Osteoblast (primary cell): ENCODE measurements around the gene NEK3. TPM values are rescaled to one million over a fixed set of nuclear protein-coding genes. Genes with fewer than 3 reads are reported as not detected.

ENCODE experiments used
- DNase-seq: peaks from one replicate; pipeline ENCODE4 v3.0.0; 2011; ENCODE audit warnings: low spot score, mixed read lengths; ENCODE audit not compliant: insufficient read length; ENCODE audit errors: missing footprints
- H2AFZ ChIP-seq: 2 replicates; pipeline ENCODE4 v1.6.0; 2011; ENCODE audit warnings: mild to moderate bottlenecking, low read length
- H3K27ac ChIP-seq: 2 replicates; pipeline ENCODE4 v1.5.1; 2011; ENCODE audit warnings: mild to moderate bottlenecking, low read depth, low read length, moderate library complexity
- H3K27me3 ChIP-seq: 2 replicates; pipeline ENCODE4 v1.6.0; 2012; ENCODE audit warnings: mild to moderate bottlenecking, control low read depth, inconsistent platforms, low read length, moderate library complexity; ENCODE audit not compliant: insufficient read depth
- H3K36me3 ChIP-seq: 2 replicates; pipeline ENCODE4 v1.5.1; 2011; ENCODE audit warnings: mild to moderate bottlenecking, low read length, control low read depth, moderate library complexity; ENCODE audit not compliant: insufficient read depth
- H3K4me1 ChIP-seq: 2 replicates; pipeline ENCODE4 v1.5.1; 2011; ENCODE audit warnings: mild to moderate bottlenecking, low read length, control low read depth, moderate library complexity; ENCODE audit not compliant: insufficient read depth
- H3K4me2 ChIP-seq: 2 replicates; pipeline ENCODE4 v1.6.0; 2011; ENCODE audit warnings: mild to moderate bottlenecking, low read length; ENCODE audit not compliant: insufficient read depth
- H3K4me3 ChIP-seq: fragments of 200-600 bp; sonication (generic); 3 replicates; pipeline ENCODE4 v1.5.1; 2012; ENCODE audit warnings: mild to moderate bottlenecking, low read length, inconsistent platforms; ENCODE audit not compliant: insufficient read depth
- H3K79me2 ChIP-seq: 2 replicates; pipeline ENCODE4 v1.6.0; 2012; ENCODE audit warnings: mild to moderate bottlenecking, low read length, control low read depth, inconsistent platforms; ENCODE audit not compliant: insufficient read depth
- H3K9me3 ChIP-seq: 2 replicates; pipeline ENCODE4 v1.5.1; 2011; ENCODE audit warnings: low read depth, low read length, control low read depth
- H4K20me1 ChIP-seq: 2 replicates; pipeline ENCODE4 v1.6.0; 2012; ENCODE audit warnings: mild to moderate bottlenecking, low read length, control low read depth; ENCODE audit not compliant: insufficient read depth
- CTCF ChIP-seq: IDR thresholded peaks from 2 replicates; pipeline ENCODE4 v1.5.1; 2011; ENCODE audit warnings: mild to moderate bottlenecking, low read depth, low read length, moderate library complexity; ENCODE audit errors: extremely low read depth
- total RNA-seq: library from RNA; depleted of rRNA; stranded (reverse); fragments of >200 nt; gene quantifications from 2 replicates; pipeline ENCODE4 v1.2.3, GENCODE V29; 2012

The NEK3 gene
- total RNA-seq, 1 donor = 8.0 TPM

GRCh38 chr13:52118095-52118494, 41.3 kb downstream of the NEK3 start:
- no peaks in the 10 kb centered on the region for H4K20me1 ChIP-seq
- no peaks in the 10 kb centered on the region for H3K36me3 ChIP-seq
- H3K4me2 ChIP-seq = no peak overlapping the region
- TF ChIP-seq CTCF = no peak
- no peak for DNase-seq
- H2AFZ ChIP-seq = no peak overlapping the region
- H3K27ac ChIP-seq = no peak overlapping the region
- H3K4me3 ChIP-seq = no peak overlapping the region
- no peaks in the 10 kb centered on the region for H3K9me3 ChIP-seq
- no peaks in the 10 kb centered on the region for H3K4me1 ChIP-seq
- H3K27me3 ChIP-seq = peaks cover 7% of the 10 kb centered on the region
- H3K79me2 ChIP-seq = no peaks in the 10 kb centered on the region

DNA sequence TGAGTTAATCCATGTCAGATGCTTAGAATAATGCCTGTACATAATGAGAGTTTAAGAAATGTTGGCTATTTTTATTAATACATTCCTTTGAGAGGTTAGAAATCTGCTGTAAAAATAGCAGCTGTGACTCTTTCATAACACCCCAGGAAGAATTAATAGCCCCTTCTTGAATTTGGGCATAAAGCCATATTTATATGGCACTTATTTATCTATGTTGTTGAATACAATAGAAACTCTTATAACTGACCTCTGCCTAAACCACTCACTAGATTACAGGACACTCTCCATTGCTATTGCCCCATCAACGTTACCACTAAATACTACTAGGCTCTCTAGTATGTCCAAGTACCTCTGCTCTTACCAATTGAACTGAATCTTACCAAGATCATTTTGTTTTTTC, 46.8 kb downstream of the NEK3 start:
- no peak for TF ChIP-seq CTCF
- no peak overlapping the region for H3K4me2 ChIP-seq
- no peaks in the 10 kb centered on the region for H4K20me1 ChIP-seq
- no peak for DNase-seq
- H3K27ac ChIP-seq = no peak overlapping the region
- H3K4me3 ChIP-seq = no peak overlapping the region
- H3K9me3 ChIP-seq = no peaks in the 10 kb centered on the region
- H3K36me3 ChIP-seq = no peaks in the 10 kb centered on the region
- no peaks in the 10 kb centered on the region for H3K4me1 ChIP-seq
- no peaks in the 10 kb centered on the region for H3K79me2 ChIP-seq
- no peak overlapping the region for H2AFZ ChIP-seq
- no peaks in the 10 kb centered on the region for H3K27me3 ChIP-seq

DNA sequence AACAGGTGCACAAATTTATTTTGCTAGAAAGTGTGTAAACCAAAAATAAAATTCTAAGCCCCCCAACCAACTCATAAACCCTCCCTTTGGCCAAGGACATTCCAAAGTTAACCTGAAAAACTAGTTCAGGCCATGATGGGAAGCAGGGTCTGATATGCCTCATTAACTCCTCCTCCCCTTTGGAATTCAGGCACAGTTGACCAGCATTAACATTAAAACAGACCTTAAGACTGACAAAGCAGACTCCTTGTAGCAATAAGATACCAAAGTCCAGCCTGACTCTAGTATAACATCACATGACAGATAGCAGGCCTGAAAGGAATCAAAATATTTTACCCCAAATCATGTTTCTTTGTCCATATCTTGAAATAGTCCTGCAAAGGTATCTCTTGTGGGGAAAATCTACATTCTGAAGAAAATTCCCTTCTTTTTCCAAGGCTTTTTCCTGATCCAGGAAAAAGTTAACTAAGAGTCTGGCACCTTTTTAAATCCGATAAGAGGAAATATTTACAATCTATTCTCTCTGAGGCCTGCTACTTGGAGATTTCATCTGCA, 50.2 kb downstream of the NEK3 start:
- DNase-seq = no peak
- H2AFZ ChIP-seq = no peak overlapping the region
- TF ChIP-seq CTCF = no peak
- H3K27ac ChIP-seq = no peak overlapping the region
- no peaks in the 10 kb centered on the region for H3K9me3 ChIP-seq
- no peak overlapping the region for H3K4me2 ChIP-seq
- no peaks in the 10 kb centered on the region for H3K36me3 ChIP-seq
- H4K20me1 ChIP-seq = no peaks in the 10 kb centered on the region
- H3K4me3 ChIP-seq = no peak overlapping the region
- no peaks in the 10 kb centered on the region for H3K79me2 ChIP-seq
- no peaks in the 10 kb centered on the region for H3K27me3 ChIP-seq
- H3K4me1 ChIP-seq = no peaks in the 10 kb centered on the region

DNA sequence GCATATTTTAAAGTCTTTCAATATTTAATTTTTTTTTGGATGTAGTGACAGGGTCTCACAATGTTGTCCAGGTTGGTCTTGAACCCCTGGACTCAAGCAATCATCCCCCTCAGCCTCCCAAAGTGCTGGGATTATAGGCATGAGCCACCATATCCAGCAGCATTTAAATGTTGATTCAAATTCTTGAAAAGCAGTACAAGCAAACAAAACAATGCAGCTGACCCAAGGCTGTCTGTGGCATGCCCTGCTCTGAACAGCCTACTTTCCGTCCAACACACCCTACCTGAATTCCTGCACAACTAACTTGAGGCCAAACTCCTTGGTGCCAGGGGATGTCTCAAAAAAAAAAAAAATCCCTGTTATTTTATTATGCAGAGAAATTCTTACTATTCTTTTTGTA, 53.6 kb downstream of the NEK3 start:
- Histone ChIP-seq H3K27me3 (no peaks in the 10 kb centered on the region), H2AFZ (no peak overlapping the region), H3K4me2 (no peak overlapping the region), H3K9me3 (no peaks in the 10 kb centered on the region), H3K27ac (no peak overlapping the region), H3K4me1 (no peaks in the 10 kb centered on the region), H4K20me1 (no peaks in the 10 kb centered on the region), H3K4me3 (no peak overlapping the region), H3K36me3 (no peaks in the 10 kb centered on the region), H3K79me2 (no peaks in the 10 kb centered on the region)
- no peak for DNase-seq
- TF ChIP-seq CTCF = no peak
